H1 (cell line): ENCODE results near the gene TMEM18. TPM values are rescaled to one million over a fixed set of nuclear protein-coding genes. Genes with fewer than 3 reads are reported as not detected.

ENCODE experiments used
- polyA plus RNA-seq, 7 experiments: library from polyadenylated mRNA; depleted of rRNA in 3 of 7; stranded (reverse) in 5 of 7; unstranded in 2 of 7; fragments of >200 nt in 5 of 7; fragments of 200-250 nt in 2 of 7; gene quantifications; 1 replicate in 5 of 7; 2 replicates in 1 of 7; 4 replicates in 1 of 7; pipeline versions ENCODE4 v1.2.1 to v1.2.3, GENCODE V29; 2011 to 2013; ENCODE audit warnings: missing spikeins in 2 of 7, mixed read lengths in 2 of 7
- total RNA-seq: library from RNA; stranded (reverse); fragmentation: NEBNext Ultra II Directional; extraction: Animal tissue kit (Norgen Biotek cat#: 25700); gene quantifications from 2 replicates; pipeline ENCODE4 v1.2.1, GENCODE V29; 2021
- TF ChIP-seq, protein P1 (sequence below): fragments of 300-600 bp; sonication (generic); IDR thresholded peaks from 2 replicates; pipeline ENCODE4 v1.7.1; 2012; ENCODE audit warnings: low read length, moderate library complexity, mild to moderate bottlenecking, inconsistent platforms; ENCODE audit not compliant: insufficient replicate concordance

TMEM18 gene
- total and polyA plus RNA-seq, 2 of the 8 experiments (the other 6 are each of a cell fraction or from before 2014, with no cell fraction given), result 22.4 to 27.1 TPM

DNA sequence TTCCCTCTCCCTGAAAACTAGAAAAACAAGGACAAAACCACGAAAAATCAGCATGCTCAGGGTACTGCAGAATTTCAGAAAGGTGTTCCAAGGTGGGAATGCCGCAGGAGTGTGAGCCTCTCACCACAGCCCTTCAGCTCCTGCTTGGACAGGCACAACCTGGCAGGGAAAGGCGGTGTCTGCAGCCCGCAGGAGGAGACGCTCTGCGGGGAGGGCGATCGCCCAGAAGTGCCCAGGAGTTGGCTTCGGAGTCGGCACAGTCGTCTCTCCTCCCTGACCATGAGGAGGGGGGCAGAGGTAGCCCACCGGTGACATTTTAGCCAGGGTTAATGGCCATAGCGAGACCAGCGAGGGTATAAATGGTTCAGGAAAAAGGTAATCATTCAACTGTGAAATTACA, 57.2 kb downstream of the TMEM18 start (continued):
- TF ChIP-seq, protein P1, sequence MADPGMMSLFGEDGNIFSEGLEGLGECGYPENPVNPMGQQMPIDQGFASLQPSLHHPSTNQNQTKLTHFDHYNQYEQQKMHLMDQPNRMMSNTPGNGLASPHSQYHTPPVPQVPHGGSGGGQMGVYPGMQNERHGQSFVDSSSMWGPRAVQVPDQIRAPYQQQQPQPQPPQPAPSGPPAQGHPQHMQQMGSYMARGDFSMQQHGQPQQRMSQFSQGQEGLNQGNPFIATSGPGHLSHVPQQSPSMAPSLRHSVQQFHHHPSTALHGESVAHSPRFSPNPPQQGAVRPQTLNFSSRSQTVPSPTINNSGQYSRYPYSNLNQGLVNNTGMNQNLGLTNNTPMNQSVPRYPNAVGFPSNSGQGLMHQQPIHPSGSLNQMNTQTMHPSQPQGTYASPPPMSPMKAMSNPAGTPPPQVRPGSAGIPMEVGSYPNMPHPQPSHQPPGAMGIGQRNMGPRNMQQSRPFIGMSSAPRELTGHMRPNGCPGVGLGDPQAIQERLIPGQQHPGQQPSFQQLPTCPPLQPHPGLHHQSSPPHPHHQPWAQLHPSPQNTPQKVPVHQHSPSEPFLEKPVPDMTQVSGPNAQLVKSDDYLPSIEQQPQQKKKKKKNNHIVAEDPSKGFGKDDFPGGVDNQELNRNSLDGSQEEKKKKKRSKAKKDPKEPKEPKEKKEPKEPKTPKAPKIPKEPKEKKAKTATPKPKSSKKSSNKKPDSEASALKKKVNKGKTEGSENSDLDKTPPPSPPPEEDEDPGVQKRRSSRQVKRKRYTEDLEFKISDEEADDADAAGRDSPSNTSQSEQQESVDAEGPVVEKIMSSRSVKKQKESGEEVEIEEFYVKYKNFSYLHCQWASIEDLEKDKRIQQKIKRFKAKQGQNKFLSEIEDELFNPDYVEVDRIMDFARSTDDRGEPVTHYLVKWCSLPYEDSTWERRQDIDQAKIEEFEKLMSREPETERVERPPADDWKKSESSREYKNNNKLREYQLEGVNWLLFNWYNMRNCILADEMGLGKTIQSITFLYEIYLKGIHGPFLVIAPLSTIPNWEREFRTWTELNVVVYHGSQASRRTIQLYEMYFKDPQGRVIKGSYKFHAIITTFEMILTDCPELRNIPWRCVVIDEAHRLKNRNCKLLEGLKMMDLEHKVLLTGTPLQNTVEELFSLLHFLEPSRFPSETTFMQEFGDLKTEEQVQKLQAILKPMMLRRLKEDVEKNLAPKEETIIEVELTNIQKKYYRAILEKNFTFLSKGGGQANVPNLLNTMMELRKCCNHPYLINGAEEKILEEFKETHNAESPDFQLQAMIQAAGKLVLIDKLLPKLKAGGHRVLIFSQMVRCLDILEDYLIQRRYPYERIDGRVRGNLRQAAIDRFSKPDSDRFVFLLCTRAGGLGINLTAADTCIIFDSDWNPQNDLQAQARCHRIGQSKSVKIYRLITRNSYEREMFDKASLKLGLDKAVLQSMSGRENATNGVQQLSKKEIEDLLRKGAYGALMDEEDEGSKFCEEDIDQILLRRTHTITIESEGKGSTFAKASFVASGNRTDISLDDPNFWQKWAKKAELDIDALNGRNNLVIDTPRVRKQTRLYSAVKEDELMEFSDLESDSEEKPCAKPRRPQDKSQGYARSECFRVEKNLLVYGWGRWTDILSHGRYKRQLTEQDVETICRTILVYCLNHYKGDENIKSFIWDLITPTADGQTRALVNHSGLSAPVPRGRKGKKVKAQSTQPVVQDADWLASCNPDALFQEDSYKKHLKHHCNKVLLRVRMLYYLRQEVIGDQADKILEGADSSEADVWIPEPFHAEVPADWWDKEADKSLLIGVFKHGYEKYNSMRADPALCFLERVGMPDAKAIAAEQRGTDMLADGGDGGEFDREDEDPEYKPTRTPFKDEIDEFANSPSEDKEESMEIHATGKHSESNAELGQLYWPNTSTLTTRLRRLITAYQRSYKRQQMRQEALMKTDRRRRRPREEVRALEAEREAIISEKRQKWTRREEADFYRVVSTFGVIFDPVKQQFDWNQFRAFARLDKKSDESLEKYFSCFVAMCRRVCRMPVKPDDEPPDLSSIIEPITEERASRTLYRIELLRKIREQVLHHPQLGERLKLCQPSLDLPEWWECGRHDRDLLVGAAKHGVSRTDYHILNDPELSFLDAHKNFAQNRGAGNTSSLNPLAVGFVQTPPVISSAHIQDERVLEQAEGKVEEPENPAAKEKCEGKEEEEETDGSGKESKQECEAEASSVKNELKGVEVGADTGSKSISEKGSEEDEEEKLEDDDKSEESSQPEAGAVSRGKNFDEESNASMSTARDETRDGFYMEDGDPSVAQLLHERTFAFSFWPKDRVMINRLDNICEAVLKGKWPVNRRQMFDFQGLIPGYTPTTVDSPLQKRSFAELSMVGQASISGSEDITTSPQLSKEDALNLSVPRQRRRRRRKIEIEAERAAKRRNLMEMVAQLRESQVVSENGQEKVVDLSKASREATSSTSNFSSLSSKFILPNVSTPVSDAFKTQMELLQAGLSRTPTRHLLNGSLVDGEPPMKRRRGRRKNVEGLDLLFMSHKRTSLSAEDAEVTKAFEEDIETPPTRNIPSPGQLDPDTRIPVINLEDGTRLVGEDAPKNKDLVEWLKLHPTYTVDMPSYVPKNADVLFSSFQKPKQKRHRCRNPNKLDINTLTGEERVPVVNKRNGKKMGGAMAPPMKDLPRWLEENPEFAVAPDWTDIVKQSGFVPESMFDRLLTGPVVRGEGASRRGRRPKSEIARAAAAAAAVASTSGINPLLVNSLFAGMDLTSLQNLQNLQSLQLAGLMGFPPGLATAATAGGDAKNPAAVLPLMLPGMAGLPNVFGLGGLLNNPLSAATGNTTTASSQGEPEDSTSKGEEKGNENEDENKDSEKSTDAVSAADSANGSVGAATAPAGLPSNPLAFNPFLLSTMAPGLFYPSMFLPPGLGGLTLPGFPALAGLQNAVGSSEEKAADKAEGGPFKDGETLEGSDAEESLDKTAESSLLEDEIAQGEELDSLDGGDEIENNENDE, result no peak
